Measurements from ENCODE around the gene ESAM.
"Not testable (repeated sequence)": the region's sequence is repeated elsewhere in the genome, so short reads cannot be mapped to it uniquely, and the experiment has no call there.

Gene ESAM

GRCh38 chr11:124770959-124771358 lies 8.9 kb upstream of the ESAM start:
- DNase-seq (ENCODE audit: low read depth), result not testable (repeated sequence)

DNA sequence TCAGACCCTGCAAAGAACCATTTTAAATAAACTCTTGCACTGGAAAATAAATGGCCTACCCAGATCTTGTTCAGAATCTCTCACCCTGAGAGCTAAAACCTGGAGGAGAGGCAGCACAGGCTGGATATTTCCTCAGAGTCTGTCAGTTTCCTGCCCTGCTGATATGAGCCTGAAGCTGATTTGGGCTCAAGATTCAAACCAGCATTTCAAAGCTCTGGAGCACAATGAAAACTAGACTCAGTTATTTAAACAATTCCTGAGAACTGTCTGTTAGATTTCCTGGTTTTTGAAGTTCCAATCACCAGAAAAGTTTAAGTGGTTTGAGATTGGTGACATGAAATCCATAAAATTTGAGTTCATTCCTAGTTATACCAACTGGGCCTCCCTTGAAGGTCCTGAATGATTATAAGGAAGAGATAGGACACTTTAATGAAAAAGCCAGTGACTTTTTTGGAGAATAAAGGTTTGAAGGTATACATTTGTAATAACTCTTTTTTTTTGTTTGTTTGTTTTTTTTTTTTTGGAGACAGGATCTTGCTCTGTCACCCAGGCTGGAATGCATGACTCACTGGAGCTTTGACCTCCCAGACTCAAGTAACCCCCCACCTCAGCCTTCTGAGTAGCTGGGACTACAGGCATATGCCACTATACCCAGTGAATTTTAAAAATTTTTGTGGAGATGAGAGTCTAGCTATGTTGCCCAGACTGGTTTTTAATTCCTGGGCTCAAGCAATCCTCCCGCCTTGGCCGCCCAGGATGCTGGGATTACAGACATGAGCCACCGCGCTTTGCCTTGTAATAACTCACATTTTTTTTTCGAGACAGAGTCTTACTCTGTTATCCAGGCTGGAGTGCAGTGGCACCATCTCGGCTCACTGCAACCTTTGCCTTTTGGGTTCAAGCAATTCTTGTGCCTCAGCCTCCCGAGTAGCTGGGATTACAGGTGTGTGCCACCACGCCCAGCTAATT lies 8.0 kb upstream of the ESAM start:
- DNase-seq (ENCODE audit: low read depth), result peak; percentile 43

- DNase-seq (ENCODE audit: low read depth), result no peak
Observed at GRCh38 chr11:124768914-124769313, 6.8 kb upstream of the ESAM start.

GRCh38 chr11:124766156-124766555 lies 4.1 kb upstream of the ESAM start:
- no peak for DNase-seq (ENCODE audit: low read depth)

DNA sequence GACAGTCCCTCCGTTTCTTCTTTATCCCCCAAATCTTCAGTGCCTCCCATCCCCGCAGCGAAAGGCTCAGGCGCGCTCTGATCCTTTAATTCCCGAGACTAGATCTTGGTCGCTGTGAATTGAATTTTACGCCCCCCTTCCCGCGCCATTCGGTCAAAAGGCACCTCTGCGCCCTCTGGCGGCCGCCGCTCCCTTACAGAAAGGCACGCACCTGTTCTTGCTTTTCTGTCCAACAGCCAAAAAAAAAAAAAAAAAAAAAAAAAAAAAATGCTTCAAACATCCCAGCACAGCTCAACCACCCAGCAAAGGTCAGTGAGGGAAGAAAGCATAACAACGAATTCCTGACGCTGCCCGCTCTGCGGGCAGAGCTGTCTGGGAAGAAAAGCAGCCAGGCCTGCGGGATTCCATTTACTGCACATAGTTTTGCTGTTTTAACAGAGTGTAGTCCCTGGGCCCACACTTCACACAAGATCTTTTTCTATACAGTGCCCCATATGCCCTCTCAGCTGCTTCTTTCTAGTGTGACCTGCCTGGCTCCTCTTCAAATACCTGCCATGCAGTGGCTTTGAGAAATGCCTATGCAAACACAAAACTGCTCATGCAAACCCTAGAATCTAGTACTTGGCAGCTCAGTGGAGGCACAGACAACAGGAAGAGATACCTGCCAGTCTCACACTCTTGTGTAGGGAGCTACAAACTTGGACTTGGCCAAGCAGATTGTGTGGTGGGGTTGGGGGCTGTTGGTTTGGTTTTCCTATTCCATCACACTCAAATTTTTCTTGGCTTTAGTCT lies 1.3 kb upstream of the ESAM start:
- no peak for DNase-seq (ENCODE audit: low read depth)

DNA sequence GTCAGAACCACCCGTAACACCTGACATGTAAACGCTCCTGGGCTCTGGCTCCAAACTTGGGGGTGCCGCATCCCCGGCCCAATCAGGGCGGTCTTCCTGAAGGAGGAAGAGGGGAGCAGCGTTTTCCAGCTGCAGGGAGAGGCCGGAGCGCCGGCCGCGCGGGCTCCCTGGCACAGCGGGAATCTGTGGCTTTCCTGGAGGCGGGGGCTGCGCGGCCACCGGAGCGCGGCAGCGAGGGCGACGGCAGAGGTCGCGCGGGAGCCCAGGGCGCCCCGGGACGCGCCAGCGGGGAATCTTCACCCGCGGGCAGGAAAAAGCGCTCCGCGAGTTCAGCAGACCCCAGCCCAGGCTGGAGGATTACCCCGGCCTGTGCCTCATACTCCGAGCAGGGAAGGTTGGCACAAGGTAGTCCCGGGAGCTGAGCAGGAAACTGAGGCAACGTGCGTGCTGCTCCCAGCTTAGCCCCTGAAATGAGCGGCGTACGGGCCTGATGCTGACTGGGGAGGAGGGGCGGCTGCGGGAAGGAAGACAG lies 600 bp upstream of the ESAM start:
- DNase-seq (ENCODE audit: low read depth), result no peak

- no peak for DNase-seq (ENCODE audit: low read depth)
Observed at GRCh38 chr11:124761301-124762104, 587 bp downstream of the ESAM start.

DNA sequence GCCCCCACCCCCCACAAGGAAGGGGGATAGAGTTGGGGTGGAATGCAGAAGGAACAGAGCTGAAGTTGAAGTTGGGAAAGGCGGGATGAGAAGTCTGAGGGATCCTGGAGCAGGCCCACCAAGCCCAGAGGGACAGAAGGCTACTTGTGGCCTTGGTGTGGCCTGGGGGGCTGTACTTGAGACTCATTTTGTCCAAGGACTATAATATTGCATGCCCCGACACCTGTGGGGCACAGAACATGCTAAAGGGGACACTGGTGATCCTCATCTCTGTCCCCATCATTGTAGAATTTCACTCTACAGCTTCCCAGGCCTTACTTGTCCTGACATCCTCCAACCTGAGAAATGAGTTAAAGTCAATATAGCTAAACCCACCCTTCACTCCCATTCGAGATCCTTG lies 1.3 kb downstream of the ESAM start:
- DNase-seq (ENCODE audit: low read depth), result no peak

DNA sequence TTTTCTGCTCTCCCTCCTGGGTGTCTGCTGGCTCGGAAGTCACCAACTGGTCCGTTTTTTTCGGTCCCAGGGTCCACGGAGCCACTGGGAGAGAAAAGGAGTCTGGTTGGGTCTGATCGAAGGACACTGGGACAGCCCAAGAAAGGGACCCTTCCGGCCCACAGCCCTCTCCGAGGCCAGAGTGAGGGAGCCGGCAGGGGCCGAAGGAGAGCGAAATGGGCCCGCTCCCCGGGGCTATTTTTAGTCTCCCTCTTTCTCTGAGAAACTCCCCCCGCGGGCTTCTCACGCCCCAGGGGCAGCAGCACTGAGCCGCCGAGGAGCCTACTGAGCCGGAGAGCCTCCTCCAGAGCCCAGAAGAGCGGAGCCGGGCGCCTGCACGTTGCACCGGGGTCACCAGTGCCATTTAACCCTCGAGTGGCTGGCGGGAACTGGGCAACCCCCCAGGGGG lies 1.9 kb downstream of the ESAM start:
- no peak for DNase-seq (ENCODE audit: low read depth)

GRCh38 chr11:124759266-124760204 lies 2.6 kb downstream of the ESAM start:
- DNase-seq (ENCODE audit: low read depth), result no peak

DNA sequence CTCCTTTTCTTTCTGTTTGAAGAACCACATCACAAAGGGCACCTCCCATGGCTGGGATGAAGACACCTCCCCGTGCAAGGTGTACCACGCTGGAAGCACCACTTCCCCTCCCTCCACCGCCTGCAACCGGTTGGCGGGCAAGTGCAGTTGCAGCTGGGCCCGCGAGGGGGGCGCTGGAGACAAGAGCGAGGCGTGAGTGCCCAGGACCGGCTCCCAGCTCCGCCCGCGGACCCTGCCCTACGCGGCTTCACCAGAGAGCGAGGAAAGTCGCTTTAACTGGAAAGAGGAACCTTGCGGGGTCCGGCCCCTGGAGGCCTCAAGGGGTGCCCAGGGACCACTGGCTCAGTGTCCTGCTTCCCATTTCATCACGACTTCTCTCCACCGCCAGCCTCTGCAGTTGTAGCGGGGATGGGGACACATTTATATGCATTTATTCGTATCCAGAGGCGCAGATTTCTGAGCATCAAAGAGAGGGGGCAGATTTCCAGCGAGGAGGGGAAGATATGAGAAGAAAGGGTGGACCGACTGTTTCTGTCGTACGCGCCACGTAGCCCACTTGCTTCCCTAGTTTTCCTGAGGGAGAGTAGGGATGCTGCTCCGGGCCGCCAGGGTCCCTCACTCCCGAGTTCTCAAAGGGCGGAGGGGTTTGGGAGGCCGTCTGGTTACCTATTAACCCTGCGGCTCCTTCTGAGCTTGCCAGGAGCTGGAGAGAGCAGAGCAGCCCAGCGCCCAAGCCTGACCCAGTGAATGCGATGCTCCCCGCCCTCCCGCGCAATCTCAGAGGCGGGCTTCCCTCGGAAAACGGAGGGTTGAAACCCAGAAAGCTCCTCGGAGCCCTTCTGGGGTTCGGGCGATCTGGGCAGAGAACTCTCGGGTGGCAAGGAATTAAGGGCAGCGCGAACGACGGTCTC lies 3.5 kb downstream of the ESAM start:
- DNase-seq (ENCODE audit: low read depth), result no peak

GRCh38 chr11:124757320-124757719 lies 4.8 kb downstream of the ESAM start:
- DNase-seq (ENCODE audit: low read depth), result no peak

DNA sequence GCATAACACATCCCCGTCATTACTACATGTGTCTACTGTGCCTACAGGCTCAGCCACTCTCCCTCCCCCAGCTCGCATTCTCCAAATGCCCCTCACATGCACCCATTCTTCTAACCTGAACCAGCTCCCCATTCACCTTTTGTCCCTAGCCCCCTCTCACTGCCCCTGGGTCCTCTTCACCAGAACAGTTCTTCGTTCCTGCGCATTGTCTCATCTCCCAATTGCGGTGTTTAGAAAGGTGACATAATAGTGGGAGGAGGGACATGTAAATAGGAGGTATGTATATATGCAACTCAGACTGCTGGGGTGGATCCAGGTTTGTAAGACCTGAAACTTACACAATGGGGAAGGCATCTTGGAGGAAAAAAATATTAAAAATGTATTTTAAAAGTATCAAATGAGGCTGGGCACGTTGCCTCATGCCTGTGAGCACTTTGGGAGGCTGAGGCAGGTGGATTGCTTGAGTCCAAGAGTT lies 5.3 kb downstream of the ESAM start:
- DNase-seq (ENCODE audit: low read depth), result no peak

DNA sequence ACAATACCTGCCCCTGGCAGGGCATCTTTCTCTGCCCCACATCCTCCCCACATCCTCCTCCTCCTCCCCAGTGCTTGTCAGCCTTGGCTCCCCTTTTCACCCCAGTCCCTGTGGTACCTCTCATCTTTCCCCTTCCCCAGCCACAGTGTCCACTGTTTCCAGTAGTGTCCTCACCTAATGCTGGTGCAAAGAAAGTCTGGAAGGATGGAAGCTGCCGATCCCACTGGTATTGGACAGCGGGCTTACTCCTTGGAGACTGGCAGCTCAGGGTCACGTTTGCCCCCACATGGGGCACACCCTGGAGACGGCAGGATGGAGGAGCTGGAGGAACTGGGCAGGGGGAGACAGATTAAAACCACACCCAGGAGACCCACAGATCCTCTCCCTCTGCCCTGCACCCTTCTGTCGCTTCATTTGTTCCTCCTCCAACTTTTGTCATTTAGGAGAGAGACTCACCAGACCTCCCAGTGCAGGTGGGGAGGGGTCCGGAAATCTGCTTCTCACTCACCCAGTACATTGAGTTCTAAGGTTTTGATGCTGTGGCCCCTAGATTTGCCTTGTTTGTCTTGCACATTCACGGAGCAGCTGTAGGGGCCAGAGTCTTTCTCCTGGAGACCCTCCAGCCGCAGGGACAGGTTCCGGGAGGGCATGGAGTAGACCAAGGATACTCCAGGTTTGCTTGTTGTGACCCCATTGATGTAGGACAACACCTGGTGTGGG lies 5.9 kb downstream of the ESAM start:
- DNase-seq (ENCODE audit: low read depth), result no peak

GRCh38 chr11:124754710-124755109 lies 7.4 kb downstream of the ESAM start:
- no peak for DNase-seq (ENCODE audit: low read depth)

DNA sequence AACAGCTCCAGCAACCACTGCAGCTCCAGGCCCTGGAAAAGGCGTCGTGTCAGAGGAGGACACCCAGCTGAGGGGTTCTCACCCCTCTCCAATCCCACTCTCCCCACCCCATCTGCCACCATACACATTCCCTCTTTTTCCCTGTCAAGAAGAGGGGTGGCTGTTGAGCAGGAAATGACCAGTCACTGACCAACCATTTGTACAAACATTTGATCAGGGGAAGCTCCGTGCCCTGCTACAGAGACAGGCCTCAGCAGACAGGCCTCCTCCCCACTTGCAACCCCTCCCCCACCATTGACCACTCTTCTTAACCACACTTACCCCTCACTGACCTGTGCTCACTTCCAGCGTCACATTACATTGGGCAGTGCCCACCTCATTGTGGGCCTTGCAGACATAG lies 7.8 kb downstream of the ESAM start:
- DNase-seq (ENCODE audit: low read depth), result no peak

DNA sequence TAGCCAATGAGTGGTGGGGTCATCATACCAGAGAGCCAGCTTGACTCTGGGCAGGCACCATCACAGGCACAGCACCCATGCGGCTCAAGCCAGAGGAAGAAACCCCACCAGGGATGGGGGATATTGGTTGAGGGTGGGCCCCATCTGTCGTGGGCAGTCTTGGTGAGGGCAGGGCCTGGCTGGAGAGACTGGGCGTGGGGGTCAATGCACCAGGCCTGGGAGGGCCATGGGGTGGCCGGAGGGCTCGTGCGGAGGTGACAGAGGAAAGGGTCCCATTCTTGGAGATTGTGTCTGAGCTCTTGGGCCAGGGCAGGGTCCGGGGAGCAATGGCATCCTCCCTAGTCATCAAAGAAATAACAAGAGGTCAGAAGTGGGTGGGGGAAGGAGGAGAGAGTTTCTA lies 8.5 kb downstream of the ESAM start:
- DNase-seq (ENCODE audit: low read depth), result no peak

DNA sequence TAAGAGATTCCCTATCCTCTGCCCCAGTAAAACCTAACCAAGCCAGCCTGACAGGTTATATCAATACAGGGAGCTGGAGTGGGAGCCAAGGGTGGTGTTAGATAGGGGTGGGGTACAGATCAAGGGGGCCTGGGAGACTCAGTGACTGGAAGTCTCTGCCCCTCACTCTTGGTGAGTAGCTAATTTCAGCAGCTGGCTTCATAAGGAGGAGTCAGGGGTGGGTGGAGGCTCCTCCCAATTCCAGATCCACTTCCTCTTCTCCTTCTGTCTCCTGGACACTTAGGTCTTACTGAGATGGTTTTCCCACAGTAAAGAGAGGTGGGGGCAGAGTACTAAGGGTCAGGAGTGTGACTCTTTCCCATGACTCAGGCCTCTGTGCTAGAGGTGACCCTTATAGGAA lies 8.9 kb downstream of the ESAM start:
- DNase-seq (ENCODE audit: low read depth), result no peak
